22Rv1 (cell line): ENCODE measurements around the gene ITPR1.

Source experiments
- CTCF ChIP-seq: fragments of 450-650 bp; IDR thresholded peaks from 2 replicates; pipeline ENCODE4 v1.5.1; 2017; ENCODE audit warnings: mild to moderate bottlenecking
- ZFX ChIP-seq: fragments of 450-650 bp; IDR thresholded peaks from 2 replicates; pipeline ENCODE4 v1.6.1; 2017; ENCODE audit warnings: antibody characterized with exemption, borderline replicate concordance

GRCh38 chr3:4741404-4742307, 248.5 kb downstream of the ITPR1 start:
- TF ChIP-seq CTCF (no peak), ZFX (no peak)
